Body of pancreas (tissue), 4 donors: Measurements from ENCODE around the gene LPIN3. TPM values are rescaled to one million over a fixed set of nuclear protein-coding genes. Genes with fewer than 3 reads are reported as not detected.

Source experiments
- ATAC-seq: fragments of 150-250 bp; one replicate; pipeline ENCODE4 v1.9.1; 2016
- DNase-seq, 4 donors: peaks; one replicate each; pipeline ENCODE4 v3.0.0-alpha.2; 2019
- H3K27ac ChIP-seq, 4 donors: fragments of 200-600 bp; sonication (generic); 1 replicate in 3 of 4; 2 replicates in 1 of 4; pipeline versions ENCODE4 v1.5.1 to v1.6.1; 2016 to 2019; ENCODE audit warnings: mild to moderate bottlenecking in 1 of 4, mixed read lengths in 1 of 4, moderate library complexity in 1 of 4
- H3K27me3 ChIP-seq, 2 donors: fragments of 200-600 bp; sonication (generic); one replicate each; pipeline ENCODE4 v1.6.0; 2016; ENCODE audit warnings: mild to moderate bottlenecking in 1 of 2
- H3K36me3 ChIP-seq, 2 donors: fragments of 200-600 bp; sonication (generic); replicated peaks in 1 of 2; 2 replicates each; pipeline ENCODE4 v1.5.1; 2016; ENCODE audit warnings: low read depth in 2 of 2; ENCODE audit not compliant: insufficient read depth in 1 of 2
- H3K4me1 ChIP-seq: fragments of 200-600 bp; sonication (generic); one replicate; pipeline ENCODE4 v1.6.0; 2016
- H3K4me3 ChIP-seq, 2 donors: fragments of 200-600 bp; sonication (generic); 1 replicate in 1 of 2; 2 replicates in 1 of 2; pipeline ENCODE4 v1.5.1; 2016 to 2019
- H3K9me3 ChIP-seq, 3 donors: fragments of 200-600 bp; sonication (generic); 1 replicate in 2 of 3; 2 replicates in 1 of 3; pipeline ENCODE4 v1.5.1; 2016
- CTCF ChIP-seq, 7 experiments: fragments of 450-650 bp in 4 of 7; fragments of 200-600 bp in 3 of 7; sonication (generic) in 3 of 7; IDR thresholded peaks; one replicate each; pipeline ENCODE4 v1.5.1; 2016 to 2019; ENCODE audit warnings: antibody characterized with exemption in 7 of 7
- POLR2A ChIP-seq, 3 donors: fragments of 450-650 bp; IDR thresholded peaks; one replicate each; pipeline ENCODE4 v1.6.1; 2016; ENCODE audit warnings: antibody characterized with exemption in 3 of 3, mild to moderate bottlenecking in 2 of 3
- WGBS, 2 donors: methylation state at CpG; one replicate each; pipeline ENCODE4 v1.1.5; 2017; 5-methylcytosine and 5-hydroxymethylcytosine counted together
- intact Hi-C: fragments of 100-400 bp; cut with DNase I; formaldehyde crosslinking; loops from one replicate; pipeline ENCODE4 v1.15.1; 2023
- total RNA-seq, 2 donors: library from RNA; depleted of rRNA; stranded (reverse); fragments of >200 nt; gene quantifications; one replicate each; pipeline ENCODE4 v1.1.0, GENCODE V29; 2016

Gene LPIN3
- total RNA-seq, 2 donors from 2014 or later, result 11.9 to 50.1 TPM

GRCh38 chr20:41365777-41366545 is 25.3 kb downstream of the LPIN3 start:
- H3K4me3 ChIP-seq, result no peak overlapping the region

GRCh38 chr20:41366546-41367392 is 26.1 kb downstream of the LPIN3 start, which contains the start of gene EMILIN3:
EMILIN3 (minus strand) TSS chr20:41366818; CDS start chr20:41366634, 184 bp downstream.
- no peak within 1 kb of the TSS for H3K4me3 ChIP-seq

More at GRCh38 chr20:41365777-41366545, 25.3 kb downstream of the LPIN3 start:
- no peaks in the 10 kb centered on the region for H3K36me3 ChIP-seq
- no peaks in the 10 kb centered on the region for H3K9me3 ChIP-seq
- peaks cover 0 to 20% of the 10 kb centered on the region in 2 donors for H3K27me3 ChIP-seq
- ATAC-seq (peak; percentile 14), DNase-seq (no peak)
- no peak for TF ChIP-seq CTCF (IDR thresholded peaks at IDR 0.05)
- no peak for TF ChIP-seq POLR2A (IDR thresholded peaks at IDR 0.05)
- H3K27ac ChIP-seq, result no peak overlapping the region
- 8 to 60% methylated on average over 2 to 54 of the region's 76 CpGs for WGBS, 2 donors
- intact Hi-C loops, result no loop called here
- peaks cover 19% of the 10 kb centered on the region for H3K4me1 ChIP-seq

GRCh38 chr20:41367393-41367695 is 26.7 kb downstream of the LPIN3 start:
- peaks cover 0 to 20% of the 10 kb centered on the region in 2 donors for H3K27me3 ChIP-seq
- intact Hi-C loops, result no loop called here

More at GRCh38 chr20:41366546-41367392, 26.1 kb downstream of the LPIN3 start, which contains the start of gene EMILIN3:
- WGBS, 2 donors, result 7 to 48% methylated on average over 8 to 80 of the region's 93 CpGs
- intact Hi-C loops, result no loop called here
- Histone ChIP-seq H3K27ac (no peak within 1 kb of the TSS), H3K4me1 (peaks cover 18% of the 10 kb centered on the region), H3K27me3 (peaks cover 0 to 20% of the 10 kb centered on the region in 2 donors), H3K36me3 (no peaks in the 10 kb centered on the region), H3K9me3 (no peaks in the 10 kb centered on the region)
- no peak for TF ChIP-seq POLR2A (IDR thresholded peaks at IDR 0.05)
- no peak for TF ChIP-seq CTCF (IDR thresholded peaks at IDR 0.05)
- DNase-seq (no peak), ATAC-seq (no peak)

GRCh38 chr20:41367956-41368355 is 27.3 kb downstream of the LPIN3 start:
- ATAC-seq (no peak), DNase-seq (no peak)
- WGBS, 2 donors, result 69 to 71% methylated on average over 2 to 3 of the region's 3 CpGs
- Histone ChIP-seq H3K27me3 (peaks cover 0 to 20% of the 10 kb centered on the region in 2 donors), H3K9me3 (no peaks in the 10 kb centered on the region), H3K4me1 (peaks cover 9% of the 10 kb centered on the region), H3K4me3 (no peak overlapping the region), H3K27ac (no peak overlapping the region), H3K36me3 (no peaks in the 10 kb centered on the region)
- intact Hi-C loops, result no loop called here
- no peak for TF ChIP-seq CTCF (IDR thresholded peaks at IDR 0.05)
- no peak for TF ChIP-seq POLR2A (IDR thresholded peaks at IDR 0.05)

More at GRCh38 chr20:41367393-41367695, 26.7 kb downstream of the LPIN3 start:
- H3K36me3 ChIP-seq, result no peaks in the 10 kb centered on the region
- no peak overlapping the region for H3K4me3 ChIP-seq
- DNase-seq (no peak), ATAC-seq (no peak)
- no peak overlapping the region for H3K27ac ChIP-seq
- peaks cover 12% of the 10 kb centered on the region for H3K4me1 ChIP-seq
- WGBS, 2 donors, result 54% methylated on average over 13 of the region's 13 CpGs
- TF ChIP-seq POLR2A (IDR thresholded peaks at IDR 0.05) (no peak), CTCF (IDR thresholded peaks at IDR 0.05) (no peak)
- H3K9me3 ChIP-seq, result no peaks in the 10 kb centered on the region
